PC-3 (cell line): Measurements from ENCODE around the gene SLC24A3. TPM values are rescaled to one million over a fixed set of nuclear protein-coding genes. Genes with fewer than 3 reads are reported as not detected.

Source experiments
- ATAC-seq: fragments of 200-7000 bp; cut with Tn5 transposase; 2 replicates; pipeline ENCODE4 v1.9.1; 2020; ENCODE audit warnings: mild to moderate bottlenecking, moderate library complexity
- BruUV-seq: library from RNA; stranded (reverse); fragments of 400-500 nt; replicated peaks from 2 replicates; lab custom pipeline; 2021; lab: Mats Ljungman, UMichigan
- CTCF ChIA-PET: fragments of 300-600 bp; sonication (Branson Sonifier 250); formaldehyde crosslinking; loops from one replicate; lab custom pipeline; 2022; ENCODE audit warnings: antibody characterized with exemption; lab: Charles Lee
- POLR2A ChIA-PET: fragments of 300-600 bp; sonication (Branson Sonifier 250); formaldehyde crosslinking; loops from one replicate; lab custom pipeline; 2022; ENCODE audit warnings: antibody characterized with exemption; ENCODE audit not compliant: unreplicated experiment; lab: Charles Lee
- DNase-seq: peaks from one replicate; pipeline ENCODE4 v3.0.0-alpha.2; 2015
- H2AFZ ChIP-seq: fragments of 300-600 bp; sonication (generic); 2 replicates; pipeline ENCODE4 v1.6.0; 2016; ENCODE audit warnings: antibody characterized with exemption, low read length
- H3F3A ChIP-seq: fragments of 300-600 bp; sonication (generic); one replicate; pipeline ENCODE4 v1.6.0; 2017; ENCODE audit warnings: antibody characterized with exemption, low read length, control low read depth, mild to moderate bottlenecking; ENCODE audit not compliant: unreplicated experiment
- H3K27ac ChIP-seq: fragments of 300-600 bp; sonication (generic); 2 replicates; pipeline ENCODE4 v1.5.1; 2016; ENCODE audit warnings: mild to moderate bottlenecking, low read length
- H3K27me3 ChIP-seq: fragments of 300-600 bp; sonication (generic); 2 replicates; pipeline ENCODE4 v1.6.1; 2016; ENCODE audit warnings: low read length, mixed read lengths
- H3K36me3 ChIP-seq: fragments of 300-600 bp; sonication (generic); 2 replicates; pipeline ENCODE4 v1.6.1; 2016; ENCODE audit warnings: low read depth, mixed run types, low read length, mixed read lengths
- H3K4me1 ChIP-seq: fragments of 300-600 bp; sonication (generic); 2 replicates; pipeline ENCODE4 v1.5.1; 2016; ENCODE audit warnings: low read length; ENCODE audit not compliant: insufficient read depth
- H3K4me2 ChIP-seq: fragments of 300-600 bp; sonication (generic); 2 replicates; pipeline ENCODE4 v1.6.0; 2016; ENCODE audit warnings: low read length
- H3K4me3 ChIP-seq: fragments of 300-600 bp; sonication (generic); 2 replicates; pipeline ENCODE4 v1.5.1; 2016; ENCODE audit warnings: mild to moderate bottlenecking, low read length, mixed read lengths
- H3K79me2 ChIP-seq: fragments of 300-600 bp; sonication (generic); 2 replicates; pipeline ENCODE4 v1.6.1; 2017; ENCODE audit warnings: low read length, mixed read lengths
- H3K9ac ChIP-seq: fragments of 300-600 bp; sonication (generic); 2 replicates; pipeline ENCODE4 v1.6.0; 2016; ENCODE audit warnings: mild to moderate bottlenecking, low read length
- H3K9me2 ChIP-seq: fragments of 300-600 bp; sonication (generic); replicated peaks from 2 replicates; pipeline ENCODE4 v1.6.1; 2016; ENCODE audit warnings: mixed run types, low read length, mixed read lengths
- H3K9me3 ChIP-seq: fragments of 300-600 bp; sonication (generic); 2 replicates; pipeline ENCODE4 v1.6.1; 2016; ENCODE audit warnings: low read length, mixed read lengths
- H4K20me1 ChIP-seq: fragments of 300-600 bp; sonication (generic); 2 replicates; pipeline ENCODE4 v1.6.1; 2016; ENCODE audit warnings: low read length, mixed read lengths
- EZH2 ChIP-seq: fragments of 300-600 bp; sonication (generic); IDR thresholded peaks from one replicate; pipeline ENCODE4 v1.6.1; 2017; ENCODE audit warnings: antibody characterized with exemption, mild to moderate bottlenecking, low read length; ENCODE audit not compliant: unreplicated experiment
- EZH2phosphoT487 ChIP-seq: fragments of 300-600 bp; sonication (generic); IDR thresholded peaks from 2 replicates; pipeline ENCODE4 v1.6.1; 2018; ENCODE audit warnings: mild to moderate bottlenecking, antibody characterized with exemption, low read length, borderline replicate concordance
- intact Hi-C: fragments of 100-400 bp; cut with micrococcal nuclease; formaldehyde crosslinking; loops from 2 replicates; pipeline ENCODE4 v1.9.0; 2023
- total RNA-seq: library from RNA; depleted of rRNA; stranded (reverse); fragments of >200 nt; gene quantifications from 2 replicates; pipeline ENCODE4 v1.2.3, GENCODE V29; 2014
- TF ChIP-seq, protein P1 (sequence below): fragments of 300-600 bp; sonication (generic); conservative IDR thresholded peaks from 2 replicates; pipeline ENCODE4 v1.5.1; 2017; ENCODE audit warnings: antibody characterized with exemption, low read depth, mild to moderate bottlenecking, low read length

Gene SLC24A3
- total RNA-seq, 1 experiment from 2014 or later: 0.11 TPM

DNA sequence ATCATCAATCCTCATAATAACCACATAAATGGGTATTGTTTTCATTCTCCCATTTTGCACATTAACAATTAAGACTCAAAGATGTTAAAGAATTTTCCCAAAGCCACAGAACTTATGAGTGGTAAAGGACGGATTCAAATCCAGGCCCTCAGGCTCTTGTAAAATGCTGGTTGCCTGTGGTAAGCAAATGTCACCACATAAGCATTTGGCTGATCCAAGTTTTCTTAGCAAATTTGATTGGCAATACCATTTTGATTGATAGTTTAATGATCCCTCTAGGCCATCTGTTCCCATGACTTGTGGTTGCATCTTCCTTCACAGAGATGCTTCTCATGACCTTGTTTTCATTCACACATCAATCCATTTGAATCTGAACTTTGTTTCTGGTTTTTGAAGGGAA lies 293.6 kb downstream of the SLC24A3 start:
- no peak overlapping the region for H3K9ac ChIP-seq
- no peaks in the 10 kb centered on the region for H3K9me2 ChIP-seq
- intact Hi-C loops: no loop called here
- no peaks in the 10 kb centered on the region for H3K9me3 ChIP-seq
- DNase-seq: no peak
- no peaks in the 10 kb centered on the region for H3K4me1 ChIP-seq
- H2AFZ ChIP-seq: no peak overlapping the region
- TF ChIP-seq EZH2 (no peak), EZH2phosphoT487 (no peak)
- TF ChIP-seq, protein P1, sequence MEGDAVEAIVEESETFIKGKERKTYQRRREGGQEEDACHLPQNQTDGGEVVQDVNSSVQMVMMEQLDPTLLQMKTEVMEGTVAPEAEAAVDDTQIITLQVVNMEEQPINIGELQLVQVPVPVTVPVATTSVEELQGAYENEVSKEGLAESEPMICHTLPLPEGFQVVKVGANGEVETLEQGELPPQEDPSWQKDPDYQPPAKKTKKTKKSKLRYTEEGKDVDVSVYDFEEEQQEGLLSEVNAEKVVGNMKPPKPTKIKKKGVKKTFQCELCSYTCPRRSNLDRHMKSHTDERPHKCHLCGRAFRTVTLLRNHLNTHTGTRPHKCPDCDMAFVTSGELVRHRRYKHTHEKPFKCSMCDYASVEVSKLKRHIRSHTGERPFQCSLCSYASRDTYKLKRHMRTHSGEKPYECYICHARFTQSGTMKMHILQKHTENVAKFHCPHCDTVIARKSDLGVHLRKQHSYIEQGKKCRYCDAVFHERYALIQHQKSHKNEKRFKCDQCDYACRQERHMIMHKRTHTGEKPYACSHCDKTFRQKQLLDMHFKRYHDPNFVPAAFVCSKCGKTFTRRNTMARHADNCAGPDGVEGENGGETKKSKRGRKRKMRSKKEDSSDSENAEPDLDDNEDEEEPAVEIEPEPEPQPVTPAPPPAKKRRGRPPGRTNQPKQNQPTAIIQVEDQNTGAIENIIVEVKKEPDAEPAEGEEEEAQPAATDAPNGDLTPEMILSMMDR: no peak
- H3F3A ChIP-seq: no peaks in the 10 kb centered on the region
- POLR2A ChIA-PET: no interaction called here
- H4K20me1 ChIP-seq: no peaks in the 10 kb centered on the region
- H3K27ac ChIP-seq: no peak overlapping the region
- H3K4me2 ChIP-seq: no peak overlapping the region
- CTCF ChIA-PET: no interaction called here
- BruUV-seq: no TSS peak
- H3K79me2 ChIP-seq: no peaks in the 10 kb centered on the region
- ATAC-seq: no peak
- H3K27me3 ChIP-seq: peaks cover 35% of the 10 kb centered on the region
- no peaks in the 10 kb centered on the region for H3K36me3 ChIP-seq
- H3K4me3 ChIP-seq: no peak overlapping the region

DNA sequence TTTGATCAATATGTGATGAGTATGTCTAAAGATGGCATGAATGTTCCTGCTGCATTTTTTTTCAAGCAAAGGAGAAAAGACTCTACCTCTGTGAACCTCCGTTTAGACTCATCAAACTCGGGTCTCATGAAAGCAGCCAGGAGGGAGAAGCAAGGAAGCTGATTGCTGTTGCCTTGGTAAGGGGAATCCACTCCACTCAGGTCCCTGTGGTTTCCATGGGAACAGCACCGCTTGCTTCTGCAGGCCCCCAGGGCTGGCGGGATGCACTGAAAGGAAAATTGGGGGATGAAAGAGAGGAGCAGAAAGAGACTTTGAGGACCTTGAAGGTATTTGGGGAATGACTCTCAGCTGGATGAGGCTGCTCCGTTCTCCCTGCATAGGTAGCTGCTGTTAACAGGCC lies 296.0 kb downstream of the SLC24A3 start:
- H3K27me3 ChIP-seq: peaks cover 31% of the 10 kb centered on the region
- H3K4me1 ChIP-seq: no peaks in the 10 kb centered on the region
- H3K36me3 ChIP-seq: no peaks in the 10 kb centered on the region
- TF ChIP-seq EZH2 (no peak), EZH2phosphoT487 (no peak)
- TF ChIP-seq, protein P1: no peak
- CTCF ChIA-PET: no interaction called here
- POLR2A ChIA-PET: no interaction called here
- H3K9ac ChIP-seq: no peak overlapping the region
- no peak overlapping the region for H3K4me2 ChIP-seq
- no peak overlapping the region for H3K27ac ChIP-seq
- DNase-seq (no peak), ATAC-seq (no peak)
- H3K9me3 ChIP-seq: no peaks in the 10 kb centered on the region
- H4K20me1 ChIP-seq: no peaks in the 10 kb centered on the region
- BruUV-seq: no TSS peak
- H3K4me3 ChIP-seq: no peak overlapping the region
- no peaks in the 10 kb centered on the region for H3K9me2 ChIP-seq
- no peaks in the 10 kb centered on the region for H3F3A ChIP-seq
- H3K79me2 ChIP-seq: no peaks in the 10 kb centered on the region
- intact Hi-C loops: no loop called here
- H2AFZ ChIP-seq: no peak overlapping the region

DNA sequence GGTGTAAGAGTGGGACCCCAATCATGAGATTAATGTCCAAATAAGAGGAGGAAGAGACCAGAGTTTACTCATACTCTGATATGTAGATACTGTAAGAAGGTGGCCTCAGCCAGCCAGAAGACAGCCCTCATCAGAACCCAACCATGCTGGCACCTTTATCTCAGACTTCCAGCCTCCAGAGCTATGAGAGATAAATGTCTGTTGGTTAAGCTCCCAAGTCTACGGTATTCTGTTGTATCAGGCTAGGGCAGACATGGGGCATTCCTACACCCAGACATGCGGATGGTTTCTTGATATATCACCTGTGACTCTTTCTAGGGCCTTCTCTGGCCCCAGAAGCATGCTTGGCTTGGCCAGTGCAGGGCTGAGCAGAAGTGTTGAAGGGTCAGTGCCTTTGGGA lies 298.2 kb downstream of the SLC24A3 start:
- Histone ChIP-seq H3F3A (no peaks in the 10 kb centered on the region), H3K9ac (no peak overlapping the region), H3K4me1 (no peaks in the 10 kb centered on the region), H3K27ac (no peak overlapping the region), H3K9me2 (no peaks in the 10 kb centered on the region), H3K36me3 (no peaks in the 10 kb centered on the region), H3K4me3 (no peak overlapping the region), H3K9me3 (no peaks in the 10 kb centered on the region), H3K79me2 (no peaks in the 10 kb centered on the region), H3K4me2 (no peak overlapping the region), H4K20me1 (no peaks in the 10 kb centered on the region), H2AFZ (no peak overlapping the region), H3K27me3 (peaks cover 37% of the 10 kb centered on the region)
- TF ChIP-seq EZH2phosphoT487 (no peak), EZH2 (no peak)
- TF ChIP-seq, protein P1: no peak
- ATAC-seq: no peak
- ChIA-PET POLR2A (no interaction called here), CTCF (no interaction called here)
- no TSS peak for BruUV-seq
- intact Hi-C loops: no loop called here
- no peak for DNase-seq
